ENCODE results near the gene LRRC46.

GRCh38 chr17:47803751-47804150 is 27.7 kb upstream of the LRRC46 start:
- TF ChIP-seq YY1 (IDR thresholded peaks at IDR 0.05; ENCODE audit: insufficient read depth, insufficient replicate concordance, low read depth, low read length): no peak
- TF ChIP-seq REST (IDR thresholded peaks at IDR 0.05; ENCODE audit: borderline replicate concordance in 1 of 2, low read depth in 1 of 2, low read length in 2 of 2): no peak
- TF ChIP-seq CTCF (CRISPR knock-in tag; IDR thresholded peaks at IDR 0.05): no peak
- no peak for TF ChIP-seq BRF2 (CRISPR knock-in tag; IDR thresholded peaks at IDR 0.05)
- no peak for TF ChIP-seq E2F1 (CRISPR knock-in tag; IDR thresholded peaks at IDR 0.05)
- TF ChIP-seq TAF1 (CRISPR knock-in tag; IDR thresholded peaks at IDR 0.05): no peak
- no peak for TF ChIP-seq ZBTB40 (IDR thresholded peaks at IDR 0.05)
- no peak for TF ChIP-seq ZBTB40 (CRISPR knock-in tag; IDR thresholded peaks at IDR 0.05)
- TF ChIP-seq, protein P1, sequence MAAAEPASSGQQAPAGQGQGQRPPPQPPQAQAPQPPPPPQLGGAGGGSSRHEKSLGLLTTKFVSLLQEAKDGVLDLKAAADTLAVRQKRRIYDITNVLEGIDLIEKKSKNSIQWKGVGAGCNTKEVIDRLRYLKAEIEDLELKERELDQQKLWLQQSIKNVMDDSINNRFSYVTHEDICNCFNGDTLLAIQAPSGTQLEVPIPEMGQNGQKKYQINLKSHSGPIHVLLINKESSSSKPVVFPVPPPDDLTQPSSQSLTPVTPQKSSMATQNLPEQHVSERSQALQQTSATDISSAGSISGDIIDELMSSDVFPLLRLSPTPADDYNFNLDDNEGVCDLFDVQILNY (CRISPR knock-in tag; conservative IDR thresholded peaks at IDR 0.05): no peak
- no peak for TF ChIP-seq THAP11 (CRISPR knock-in tag; IDR thresholded peaks at IDR 0.05)

All from HepG2 (cell line).